H1 (cell line): Measurements from ENCODE around the gene PRPH2. TPM values are rescaled to one million over a fixed set of nuclear protein-coding genes. Genes with fewer than 3 reads are reported as not detected.
A peak's percentile ranks its signal among the peaks of the same experiment; 100 is the strongest.

Source experiments
- ASH2L ChIP-seq: fragments of 200-600, 300-600 bp; sonication (generic); IDR thresholded peaks from one replicate; pipeline ENCODE4 v1.7.1; 2017; ENCODE audit warnings: low read length
- BCL11A ChIP-seq, 2 experiments: IDR thresholded peaks; one replicate each; pipeline ENCODE4 v1.6.1; 2011; ENCODE audit warnings: low read depth in 2 of 2, low read length in 2 of 2, mild to moderate bottlenecking in 2 of 2
- CBX5 ChIP-seq: fragments of 300-800, 300-1000 bp; sonication (generic); IDR thresholded peaks from 2 replicates; pipeline ENCODE4 v1.7.1; 2016; ENCODE audit warnings: antibody characterized with exemption, low read length, low read depth
- CBX8 ChIP-seq: fragments of 300-800, 300-1000 bp; sonication (generic); IDR thresholded peaks from 2 replicates; pipeline ENCODE4 v1.7.1; 2016; ENCODE audit warnings: low read depth, low read length, borderline replicate concordance
- CHD1 ChIP-seq: IDR thresholded peaks from 2 replicates; pipeline ENCODE4 v1.6.1; 2012; ENCODE audit warnings: low read depth, low read length, improper control_type of control experiment
- CHD2 ChIP-seq: IDR thresholded peaks from 2 replicates; pipeline ENCODE4 v1.6.1; 2012; ENCODE audit warnings: low read length, improper control_type of control experiment
- KDM1A ChIP-seq: fragments of 200-600, 300-600 bp; sonication (generic); IDR thresholded peaks from 2 replicates; pipeline ENCODE4 v1.7.1; 2016; ENCODE audit warnings: mild to moderate bottlenecking, low read length, borderline replicate concordance
- NANOG ChIP-seq: IDR thresholded peaks from 2 replicates; pipeline ENCODE4 v1.6.1; 2011; ENCODE audit warnings: low read length, low read depth, mild to moderate bottlenecking, inconsistent platforms; ENCODE audit not compliant: insufficient read depth, poor library complexity, severe bottlenecking
- NRF1 ChIP-seq: IDR thresholded peaks from 2 replicates; pipeline ENCODE4 v1.6.1; 2011; ENCODE audit warnings: mild to moderate bottlenecking, low read depth, low read length, improper control_type of control experiment
- POLR2A ChIP-seq, 2 experiments: IDR thresholded peaks; 1 replicate in 1 of 2; 2 replicates in 1 of 2; pipeline ENCODE4 v1.6.1; 2011; ENCODE audit warnings: low read depth in 2 of 2, low read length in 2 of 2, mild to moderate bottlenecking in 2 of 2; ENCODE audit errors: control extremely low read depth in 1 of 2
- POLR2AphosphoS5 ChIP-seq: IDR thresholded peaks from 2 replicates; pipeline ENCODE4 v1.6.1; 2011; ENCODE audit warnings: low read depth, low read length
- RAD21 ChIP-seq, 2 experiments: IDR thresholded peaks in 1 of 2; conservative IDR thresholded peaks in 1 of 2; 2 replicates each; pipeline ENCODE4 v1.6.1; 2011; ENCODE audit warnings: low read depth in 2 of 2, low read length in 2 of 2, improper control_type of control experiment in 1 of 2, inconsistent platforms in 1 of 2, mild to moderate bottlenecking in 1 of 2, moderate library complexity in 1 of 2
- RFX5 ChIP-seq: IDR thresholded peaks from 2 replicates; pipeline ENCODE4 v1.6.1; 2011; ENCODE audit warnings: low read depth, low read length, improper control_type of control experiment, borderline replicate concordance
- RXRA ChIP-seq: IDR thresholded peaks from 2 replicates; pipeline ENCODE4 v1.6.1; 2011; ENCODE audit warnings: low read depth, mild to moderate bottlenecking, low read length, moderate library complexity; ENCODE audit not compliant: insufficient read depth
- SAP30 ChIP-seq: fragments of 300-600 bp; sonication (generic); IDR thresholded peaks from 2 replicates; pipeline ENCODE4 v1.7.1; 2012; ENCODE audit warnings: low read length, moderate library complexity, mild to moderate bottlenecking, inconsistent platforms; ENCODE audit not compliant: insufficient read depth, insufficient replicate concordance
- SP1 ChIP-seq: IDR thresholded peaks from 2 replicates; pipeline ENCODE4 v1.6.1; 2011; ENCODE audit warnings: low read depth, low read length
- SP2 ChIP-seq: IDR thresholded peaks from 2 replicates; pipeline ENCODE4 v1.6.1; 2012; ENCODE audit warnings: mild to moderate bottlenecking, low read length, inconsistent platforms
- SP4 ChIP-seq: IDR thresholded peaks from 2 replicates; pipeline ENCODE4 v1.6.1; 2012; ENCODE audit warnings: low read length, inconsistent platforms
- SUZ12 ChIP-seq: fragments of 200-600 bp; sonication (generic); IDR thresholded peaks from 2 replicates; pipeline ENCODE4 v1.6.1; 2012; ENCODE audit warnings: mild to moderate bottlenecking, inconsistent platforms, low read length, moderate library complexity, mixed read lengths
- TAF1 ChIP-seq: IDR thresholded peaks from 2 replicates; pipeline ENCODE4 v1.6.1; 2011; ENCODE audit warnings: mild to moderate bottlenecking, low read depth, low read length
- TAF7 ChIP-seq: optimal IDR thresholded peaks from 2 replicates; pipeline ENCODE3; 2011; ENCODE audit warnings: low read depth, mild to moderate bottlenecking, inconsistent platforms, low read length, moderate library complexity, borderline replicate concordance
- TBP ChIP-seq: IDR thresholded peaks from 2 replicates; pipeline ENCODE4 v1.6.1; 2011; ENCODE audit warnings: low read depth, low read length, improper control_type of control experiment
- YY1 ChIP-seq: IDR thresholded peaks from 2 replicates; pipeline ENCODE4 v1.6.1; 2011; ENCODE audit warnings: low read depth, mild to moderate bottlenecking, low read length
- polyA plus RNA-seq, 7 experiments: library from polyadenylated mRNA; depleted of rRNA in 3 of 7; stranded (reverse) in 5 of 7; unstranded in 2 of 7; fragments of >200 nt in 5 of 7; fragments of 200-250 nt in 2 of 7; gene quantifications; 1 replicate in 5 of 7; 2 replicates in 1 of 7; 4 replicates in 1 of 7; pipeline versions ENCODE4 v1.2.1 to v1.2.3, GENCODE V29; 2011 to 2013; ENCODE audit warnings: missing spikeins in 2 of 7, mixed read lengths in 2 of 7
- total RNA-seq: library from RNA; stranded (reverse); fragmentation: NEBNext Ultra II Directional; extraction: Animal tissue kit (Norgen Biotek cat#: 25700); gene quantifications from 2 replicates; pipeline ENCODE4 v1.2.1, GENCODE V29; 2021
- TF ChIP-seq, protein P1 (sequence below): IDR thresholded peaks from 2 replicates; pipeline ENCODE4 v1.6.1; 2011; ENCODE audit warnings: low read length, improper control_type of control experiment

Gene PRPH2
- total and polyA plus RNA-seq, 2 of the 8 experiments (the other 6 are each of a cell fraction or from before 2014, with no cell fraction given) = 0.23 to 0.65 TPM

DNA sequence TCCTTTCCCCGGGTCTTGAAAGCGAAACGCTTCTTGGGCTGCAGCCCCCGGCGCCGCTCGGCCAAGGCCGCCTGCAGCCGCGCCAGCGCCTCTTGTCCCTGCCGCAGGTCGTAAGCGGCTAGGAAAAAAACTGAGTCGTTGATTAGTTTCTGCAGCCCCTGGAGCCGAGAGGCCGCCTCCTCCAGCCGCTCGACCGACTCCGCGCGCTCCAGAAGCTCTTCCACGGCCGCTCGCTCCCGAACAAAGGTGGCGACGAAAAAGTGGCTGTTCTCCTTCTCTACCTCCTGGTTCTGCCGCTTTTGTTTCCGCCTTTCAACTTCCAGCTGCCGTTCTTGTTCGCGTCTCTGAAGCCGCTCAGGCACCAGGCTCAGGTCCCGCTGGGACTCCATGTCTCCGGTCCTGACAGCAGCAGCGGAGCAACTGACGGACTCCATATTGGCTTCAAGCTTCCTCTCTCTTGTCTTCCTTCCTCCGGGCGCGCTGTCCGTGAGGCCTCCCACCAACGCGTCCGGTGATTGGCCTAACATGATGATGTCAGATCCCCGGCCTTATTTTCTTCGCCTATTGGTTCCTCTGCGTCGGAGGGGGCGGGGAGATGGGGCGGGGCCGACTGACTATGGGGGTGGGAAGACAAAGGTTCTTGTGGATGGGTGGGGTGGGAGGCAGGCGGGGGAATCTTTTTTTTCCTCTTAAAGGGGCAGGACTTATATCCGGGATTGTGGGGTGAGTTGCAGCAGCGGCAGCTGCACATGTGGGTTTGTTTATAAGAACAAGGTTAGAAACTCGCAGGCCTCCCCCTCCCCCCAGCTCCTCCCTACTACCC is 23.5 kb upstream of the PRPH2 start, which contains the start of gene TBCC (continued):
- TF ChIP-seq RFX5 (no peak), SP4 (no peak), RXRA (no peak), SP2 (no peak), KDM1A (no peak), CHD1 (no peak), NANOG (no peak), POLR2A (IDR thresholded peaks at IDR 0.05; ENCODE audit: control extremely low read depth in 1 of 2, low read depth in 2 of 2, low read length in 2 of 2) (peak; percentile 89 to 91), POLR2AphosphoS5 (peak; percentile 98), TBP (peak; percentile 95), SAP30 (no peak), TAF7 (peak; percentile 92), CHD2 (peak; percentile 46; the same call in 1 of the 2 replicates), SUZ12 (no peak), CBX5 (no peak), BCL11A (IDR thresholded peaks at IDR 0.05; ENCODE audit: low read depth in 2 of 2, low read length in 2 of 2) (no peak), NRF1 (no peak), YY1 (peak; percentile 93), ASH2L (no peak), TAF1 (peak; percentile 98), CBX8 (no peak), SP1 (peak; percentile 57), RAD21 (IDR thresholded peaks at IDR 0.05 in 1 of 2, conservative IDR thresholded peaks at IDR 0.05 in 1 of 2; ENCODE audit: low read depth in 2 of 2, low read length in 2 of 2) (no peak)
- TF ChIP-seq, protein P1, sequence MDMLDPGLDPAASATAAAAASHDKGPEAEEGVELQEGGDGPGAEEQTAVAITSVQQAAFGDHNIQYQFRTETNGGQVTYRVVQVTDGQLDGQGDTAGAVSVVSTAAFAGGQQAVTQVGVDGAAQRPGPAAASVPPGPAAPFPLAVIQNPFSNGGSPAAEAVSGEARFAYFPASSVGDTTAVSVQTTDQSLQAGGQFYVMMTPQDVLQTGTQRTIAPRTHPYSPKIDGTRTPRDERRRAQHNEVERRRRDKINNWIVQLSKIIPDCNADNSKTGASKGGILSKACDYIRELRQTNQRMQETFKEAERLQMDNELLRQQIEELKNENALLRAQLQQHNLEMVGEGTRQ = no peak
